GM19328 (cell line): ENCODE results near the gene PON3.

Experiments used
- ATAC-seq: cut with Tn5 transposase; IDR thresholded peaks from one replicate; pipeline ENCODE4 v1.9.1; 2021; ENCODE audit warnings: mild to moderate bottlenecking, moderate library complexity; ENCODE audit not compliant: unreplicated experiment

Gene PON3

GRCh38 chr7:95396136-95397032 lies at the start of gene PON3:
Gene PON3 (minus strand): TSS chr7:95396375. CDS start chr7:95396350, 25 bp downstream.
- peak; percentile 53 for ATAC-seq

- ATAC-seq = no peak
These were observed 48.6 kb upstream of the PON3 start for GRCh38 chr7:95444796-95445195.

- no peak for ATAC-seq
These were observed 45.1 kb upstream of the PON3 start for GRCh38 chr7:95441042-95441823.

GRCh38 chr7:95440394-95441038 lies 44.3 kb upstream of the PON3 start:
- no peak for ATAC-seq

GRCh38 chr7:95436407-95436806 lies 40.2 kb upstream of the PON3 start:
- ATAC-seq = no peak

- no peak for ATAC-seq
These were observed 39.2 kb upstream of the PON3 start for GRCh38 chr7:95435422-95435780.

GRCh38 chr7:95434557-95435421 lies 38.6 kb upstream of the PON3 start, which contains the start of gene PON2:
Gene PON2 (minus strand): TSS chr7:95435028. CDS start chr7:95434951, 77 bp downstream.
- peak; percentile 90 for ATAC-seq

GRCh38 chr7:95433952-95434556 lies 37.9 kb upstream of the PON3 start:
- no peak for ATAC-seq

GRCh38 chr7:95433129-95433528 lies 37.0 kb upstream of the PON3 start:
- ATAC-seq = no peak

GRCh38 chr7:95432606-95433005 lies 36.4 kb upstream of the PON3 start:
- no peak for ATAC-seq

- no peak for ATAC-seq
These were observed 34.7 kb upstream of the PON3 start for GRCh38 chr7:95430864-95431263.

- no peak for ATAC-seq
These were observed 33.2 kb upstream of the PON3 start for GRCh38 chr7:95429241-95429990.

GRCh38 chr7:95427914-95428516 lies 31.8 kb upstream of the PON3 start:
- ATAC-seq = no peak

GRCh38 chr7:95427166-95427565 lies 31.0 kb upstream of the PON3 start:
- ATAC-seq = no peak

GRCh38 chr7:95425694-95426093 lies 29.5 kb upstream of the PON3 start:
- no peak for ATAC-seq

GRCh38 chr7:95424716-95425115 lies 28.5 kb upstream of the PON3 start:
- no peak for ATAC-seq

- no peak for ATAC-seq
These were observed 25.8 kb upstream of the PON3 start for GRCh38 chr7:95421847-95422444.

GRCh38 chr7:95421000-95421846 lies 25.0 kb upstream of the PON3 start:
- no peak for ATAC-seq
